Umbilical cord (tissue), 2 donors: ENCODE results near the gene RNF220. TPM values are rescaled to one million over a fixed set of nuclear protein-coding genes. Genes with fewer than 3 reads are reported as not detected.
A peak's percentile ranks its signal among the peaks of the same experiment; 100 is the strongest.

ENCODE experiments used
- DNase-seq: peaks from one replicate; pipeline ENCODE4 v3.0.0-alpha.2; 2015; ENCODE audit warnings: low spot score
- total RNA-seq: library from RNA; depleted of rRNA; stranded (reverse); fragments of >200 nt; gene quantifications from one replicate; pipeline ENCODE4 v1.2.3, GENCODE V29; 2014; ENCODE audit warnings: low replicate concordance; ENCODE audit not compliant: insufficient read depth

The RNF220 gene
- total RNA-seq, 1 donor from 2014 or later: 95.3 TPM

DNA sequence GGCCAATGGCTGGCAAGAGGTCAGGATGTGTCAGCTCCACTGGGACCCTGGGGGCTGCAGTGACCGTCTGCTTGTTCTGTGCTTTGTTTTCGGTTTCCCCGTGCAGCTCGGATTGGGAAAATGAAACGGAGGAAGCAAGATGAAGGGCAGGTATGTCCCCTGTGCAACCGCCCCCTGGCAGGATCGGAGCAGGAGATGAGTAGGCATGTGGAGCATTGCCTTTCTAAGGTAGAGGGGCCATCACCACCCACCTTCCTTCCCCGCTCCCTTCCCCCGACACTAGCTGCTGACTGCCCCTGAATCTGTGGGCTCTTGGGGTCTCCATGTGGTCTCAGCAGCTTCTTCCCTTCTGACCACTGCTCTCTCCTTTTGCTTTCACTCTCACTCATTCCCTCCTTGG lies 230.4 kb downstream of the RNF220 start:
- DNase-seq: no peak

DNA sequence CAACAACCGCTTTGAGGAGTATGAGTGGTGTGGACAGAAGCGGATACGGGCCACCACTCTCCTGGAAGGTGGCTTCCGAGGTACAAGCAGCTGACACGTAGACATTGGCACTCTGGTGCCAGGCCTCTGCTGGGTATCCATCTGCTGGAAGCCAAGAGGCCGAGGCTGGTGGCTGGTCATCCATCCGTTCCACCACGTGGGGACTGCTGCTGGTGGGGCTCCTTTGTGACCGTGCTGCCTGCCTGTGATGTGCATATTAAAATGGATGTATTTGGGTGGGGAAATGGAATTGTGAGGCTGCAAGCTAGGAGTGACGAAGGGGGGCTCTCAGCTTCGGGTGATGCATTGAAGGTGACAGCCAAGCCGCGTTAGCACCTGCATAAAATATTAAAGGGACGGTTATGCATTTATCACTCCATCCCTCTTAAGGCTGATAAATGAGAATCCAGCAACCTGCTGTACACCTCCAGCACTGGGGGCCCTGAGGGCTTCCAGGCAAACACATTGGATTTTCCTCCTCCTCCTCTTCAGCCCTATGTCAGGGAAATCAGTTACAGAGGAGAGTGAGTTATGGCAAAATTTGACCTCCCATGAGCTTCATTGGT lies 231.1 kb downstream of the RNF220 start:
- DNase-seq: no peak

DNA sequence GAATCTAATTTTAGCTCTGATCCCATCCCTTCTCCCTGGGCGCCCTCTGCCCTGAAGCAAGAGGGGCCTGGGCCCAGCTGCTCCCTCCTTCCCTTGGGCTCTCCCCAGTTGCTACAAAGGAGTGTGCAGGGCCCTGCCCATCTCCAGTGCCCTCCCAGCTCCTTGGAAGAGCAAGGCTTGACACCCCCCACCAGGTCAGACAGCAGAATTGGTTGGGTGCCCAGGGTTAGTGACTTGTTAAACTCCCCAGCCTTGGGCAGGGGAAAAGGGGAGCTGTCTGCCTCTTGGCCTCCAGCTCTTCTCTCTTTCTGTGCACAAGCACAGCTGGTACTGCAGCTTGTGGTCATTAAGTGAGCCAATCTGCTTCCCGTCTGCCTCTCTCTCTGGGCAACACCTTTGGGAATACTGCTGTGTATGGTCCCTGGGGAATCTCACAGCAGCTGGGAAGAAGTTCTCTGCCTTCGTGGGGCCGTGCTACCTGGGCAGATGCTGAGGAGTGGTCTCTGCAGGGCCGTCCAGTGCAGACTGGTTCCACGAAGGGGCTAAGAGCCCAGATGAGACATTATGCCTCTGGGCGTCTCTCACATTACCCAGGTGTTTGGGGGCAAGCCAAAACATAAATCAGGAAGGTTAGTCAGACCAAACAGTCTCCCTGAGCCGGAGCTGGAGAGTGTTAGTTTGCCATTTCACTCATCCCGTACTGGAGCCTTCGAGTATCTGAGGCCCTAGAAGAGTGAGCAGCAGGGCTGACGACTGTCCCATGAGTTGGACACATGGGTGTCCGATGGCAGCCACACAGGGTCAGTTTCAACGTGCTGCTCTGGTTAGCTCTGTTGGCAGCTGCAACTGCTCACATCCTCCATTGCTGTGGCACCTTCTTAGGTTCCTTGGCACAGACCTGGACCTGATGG lies 231.9 kb downstream of the RNF220 start:
- peak; percentile 44 for DNase-seq

DNA sequence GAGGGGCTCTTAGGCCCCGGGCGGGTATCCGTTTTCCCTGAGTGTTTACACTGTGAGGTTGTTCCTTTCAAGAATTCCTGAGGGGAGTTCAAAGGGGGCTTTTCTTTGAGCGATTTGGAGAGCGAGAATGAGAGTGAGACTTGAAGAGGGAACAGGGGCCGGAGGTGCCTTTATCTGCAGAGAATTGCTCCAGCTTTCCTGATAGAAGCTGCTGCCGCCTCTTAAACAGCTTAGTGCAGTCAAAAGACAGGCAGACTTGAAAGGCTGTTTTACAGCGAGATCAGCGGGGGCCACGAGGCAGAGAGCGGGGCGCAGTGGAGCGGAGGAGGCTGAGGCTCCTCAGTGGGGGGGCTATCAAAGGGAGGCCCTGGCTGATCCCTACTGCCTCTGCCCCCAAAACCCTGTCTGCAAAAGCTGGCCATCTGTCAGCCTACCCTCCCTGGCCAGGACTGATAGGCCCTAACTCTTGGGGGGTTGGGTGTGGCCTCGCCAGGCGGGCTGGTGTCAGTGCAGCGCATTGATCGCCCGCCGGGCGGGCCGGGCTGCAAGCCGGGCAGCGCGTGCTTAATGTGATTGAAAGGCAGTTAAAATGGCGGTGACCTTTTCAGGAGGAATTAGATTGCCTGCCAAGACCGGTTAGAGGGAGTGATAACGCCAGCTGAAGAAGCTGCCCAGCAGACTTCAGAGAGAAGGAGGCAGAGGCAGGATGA lies 232.8 kb downstream of the RNF220 start:
- DNase-seq: peak; percentile 91

DNA sequence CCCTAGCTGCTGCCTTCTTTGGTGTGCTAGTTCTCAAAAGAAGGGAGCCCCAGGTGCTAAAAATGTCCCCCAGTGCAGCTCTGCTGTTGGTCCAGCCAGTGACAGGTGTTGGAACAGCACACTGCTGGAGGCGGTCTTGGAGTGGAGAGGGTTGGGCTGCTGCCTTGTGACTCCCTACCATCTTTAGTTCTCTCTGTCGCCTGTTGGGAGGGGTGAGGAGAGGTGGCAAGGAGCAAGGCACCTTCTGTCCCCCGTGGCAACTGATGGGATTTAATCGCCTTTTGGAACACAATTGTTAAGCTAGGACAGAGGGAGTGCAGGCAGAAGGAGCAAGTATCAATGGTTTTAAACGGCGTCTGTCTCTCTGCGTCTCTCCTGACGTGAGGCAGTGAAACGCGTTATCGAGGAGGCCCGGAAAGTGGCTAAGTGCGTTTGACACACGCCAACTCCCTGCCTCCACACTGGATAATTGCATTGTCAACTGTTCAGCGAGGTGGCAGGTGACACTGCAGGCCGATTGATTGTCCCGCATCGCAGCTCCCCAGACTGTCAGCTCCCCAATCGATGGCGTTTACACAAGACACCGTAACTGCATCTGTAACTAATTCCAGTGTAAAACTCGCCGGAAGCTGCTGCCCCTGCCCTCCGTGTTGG lies 235.3 kb downstream of the RNF220 start:
- no peak for DNase-seq

DNA sequence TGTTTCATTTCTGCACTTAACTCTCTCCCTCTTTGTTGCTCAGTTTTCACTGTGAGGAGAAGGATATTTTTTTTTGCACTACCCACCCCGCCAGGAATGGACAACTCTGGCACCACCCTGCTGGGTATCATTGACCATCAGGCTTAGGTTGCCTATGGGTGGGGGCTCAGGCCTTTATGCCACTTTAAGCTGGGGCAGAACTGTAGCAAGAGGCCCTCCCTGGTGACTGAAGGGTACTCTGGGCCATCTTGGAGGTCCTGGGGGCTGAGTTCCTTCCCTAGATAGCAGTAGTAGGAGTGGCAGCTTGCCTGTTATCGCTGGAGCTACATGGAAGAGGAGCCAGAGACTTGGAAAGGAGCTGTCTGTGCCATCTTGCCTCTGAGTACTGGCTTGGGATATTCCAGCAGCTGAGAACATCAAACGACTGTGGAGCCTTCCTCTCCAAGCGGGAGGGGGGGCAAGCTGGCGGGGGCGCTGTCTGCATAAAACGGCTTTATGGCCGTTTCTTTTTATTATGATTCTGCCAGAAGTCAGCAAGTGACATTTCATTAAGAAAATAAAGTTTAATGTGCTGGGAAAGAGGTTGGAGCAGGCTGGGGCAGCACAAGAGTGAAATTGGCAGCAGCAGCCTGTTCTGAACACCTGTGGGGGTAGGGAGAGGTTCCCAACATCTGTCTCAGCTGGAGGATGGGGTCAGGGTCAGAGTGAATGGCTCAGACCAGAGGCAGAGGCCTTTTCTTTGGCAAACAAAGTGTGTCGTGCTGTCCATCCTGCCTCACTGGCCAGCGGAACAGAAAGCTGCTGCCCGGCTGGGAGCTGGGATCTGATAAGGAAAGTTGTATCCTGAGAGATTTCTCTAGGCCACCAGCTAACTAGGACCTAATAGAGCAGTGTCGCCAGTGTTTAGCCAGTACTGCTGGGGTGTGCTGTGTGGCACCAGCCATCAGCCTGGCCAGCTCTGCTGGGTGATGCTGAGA lies 236.4 kb downstream of the RNF220 start:
- DNase-seq: no peak

DNA sequence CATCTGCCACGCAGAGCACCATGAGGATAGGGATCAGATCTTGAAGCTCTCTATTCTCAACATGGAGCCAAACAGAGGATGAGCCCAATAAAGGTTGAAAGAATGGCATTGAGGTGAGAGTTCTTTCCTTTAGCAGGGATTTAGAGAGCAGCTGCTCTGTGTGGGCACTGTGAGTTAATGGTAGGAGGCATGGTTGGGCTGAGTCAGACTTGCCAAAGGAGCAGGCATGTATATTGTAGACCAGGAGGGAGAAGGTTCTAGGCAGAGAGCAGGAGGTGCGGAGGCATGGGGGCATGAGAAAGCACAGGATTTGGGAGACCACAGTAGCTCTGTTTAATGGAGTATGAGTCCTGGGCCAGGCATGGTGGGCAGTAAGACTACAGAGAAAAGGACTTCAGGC lies 237.2 kb downstream of the RNF220 start:
- no peak for DNase-seq

DNA sequence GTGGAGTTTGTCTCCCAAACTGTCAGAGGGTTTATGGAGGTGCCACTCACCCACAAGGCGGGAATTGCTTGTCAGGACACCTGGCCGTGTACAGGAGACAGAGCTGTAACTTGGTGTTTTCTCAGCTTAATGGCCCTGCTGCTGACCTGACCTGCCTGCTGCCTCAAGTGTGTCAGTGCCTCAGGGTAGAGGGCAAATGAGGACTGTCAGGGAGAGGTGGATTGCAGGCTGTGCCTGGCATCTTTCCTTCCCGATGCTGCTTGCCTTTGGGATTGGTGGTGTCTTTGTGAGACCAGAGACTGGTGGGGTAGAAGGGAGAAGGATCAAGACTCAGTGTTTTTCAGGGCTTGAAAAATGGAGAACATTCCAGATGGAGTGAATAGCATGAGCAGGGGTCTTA lies 237.9 kb downstream of the RNF220 start:
- no peak for DNase-seq

DNA sequence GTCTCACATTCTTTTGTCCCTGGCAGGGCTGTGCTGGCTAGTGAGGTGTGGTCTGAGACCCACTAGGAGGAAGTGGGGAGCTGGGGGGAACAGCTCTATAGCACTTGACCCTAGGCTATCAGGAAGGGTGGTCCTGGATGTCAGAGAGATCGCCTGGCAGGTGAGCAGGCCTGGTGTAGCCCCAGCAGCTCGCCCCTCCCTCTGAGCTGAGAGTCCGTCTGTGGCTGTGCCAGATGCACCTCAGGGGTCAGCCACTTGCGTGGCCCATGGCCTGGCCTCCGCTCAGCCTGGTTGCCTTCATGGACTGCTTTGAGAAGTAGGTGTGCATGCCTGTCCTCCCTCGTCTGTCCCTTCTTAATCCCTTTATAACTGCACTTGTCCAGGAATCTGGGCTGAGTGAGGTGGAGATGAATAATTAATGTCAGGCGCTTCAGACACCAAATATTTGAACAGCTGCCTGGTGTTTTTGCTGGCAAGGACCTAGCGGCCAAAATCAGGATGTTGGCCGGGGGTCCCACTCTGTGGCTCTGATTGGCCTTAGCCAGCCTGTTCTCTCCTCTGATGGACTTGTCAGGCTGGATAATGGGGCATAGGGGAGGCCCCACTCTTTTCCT lies 238.8 kb downstream of the RNF220 start:
- DNase-seq: no peak

DNA sequence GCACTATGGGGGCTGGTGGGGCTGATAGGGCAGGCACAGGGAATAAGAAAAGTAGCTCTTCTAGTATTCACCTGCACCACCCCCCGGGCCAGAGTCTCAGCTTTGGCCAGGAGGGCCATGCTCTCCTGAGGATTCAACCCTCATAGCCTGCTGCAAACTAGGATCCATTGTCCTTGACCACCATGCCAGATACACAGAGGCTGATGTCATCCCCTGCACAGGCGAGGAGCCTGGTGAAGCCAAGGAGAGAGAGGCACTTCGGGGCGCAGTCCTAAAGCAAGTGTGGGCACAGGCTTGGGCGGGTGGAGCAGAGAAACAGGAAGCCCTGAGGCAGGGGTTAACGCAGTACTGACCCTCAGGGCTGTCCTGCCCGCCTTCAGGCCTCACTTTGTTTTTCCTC lies 239.8 kb downstream of the RNF220 start:
- DNase-seq: no peak

DNA sequence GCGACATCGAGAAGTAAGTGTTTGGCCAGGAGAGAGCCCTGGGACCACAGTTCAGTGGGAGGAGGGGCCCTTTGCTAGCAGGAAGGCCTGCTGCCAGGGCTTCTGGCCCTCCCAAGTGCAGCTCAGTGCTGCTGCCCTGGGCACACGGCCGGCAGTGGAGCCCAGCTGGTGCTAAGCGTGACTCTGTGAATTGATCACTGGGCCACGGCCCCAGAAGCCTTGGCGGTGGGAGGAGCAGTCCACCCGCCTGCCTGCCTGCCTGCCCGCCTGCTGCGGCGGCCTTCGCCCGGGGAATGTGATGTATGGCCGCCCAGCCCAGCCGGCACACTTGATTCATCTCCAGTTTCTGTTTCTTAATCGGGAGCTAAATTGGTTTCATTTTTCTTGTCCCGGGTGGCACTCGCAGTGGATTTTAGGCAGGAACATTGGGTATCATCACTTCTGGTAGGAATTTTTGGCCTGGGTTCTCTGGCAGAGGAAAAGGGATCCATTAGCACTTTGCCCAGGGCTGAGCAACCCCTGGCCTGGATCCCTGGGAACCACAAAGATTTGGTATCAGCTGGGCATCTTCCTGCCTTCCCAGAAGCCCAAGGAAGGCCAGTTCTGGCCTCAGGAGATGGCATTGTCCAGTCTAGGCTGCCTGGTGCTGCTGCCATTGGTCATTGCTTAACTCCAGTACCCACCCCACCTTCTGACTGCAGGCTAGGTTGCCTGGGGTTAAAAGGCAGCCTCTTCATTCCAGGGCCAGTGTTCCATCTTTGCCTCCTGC lies 240.6 kb downstream of the RNF220 start:
- DNase-seq: no peak

DNA sequence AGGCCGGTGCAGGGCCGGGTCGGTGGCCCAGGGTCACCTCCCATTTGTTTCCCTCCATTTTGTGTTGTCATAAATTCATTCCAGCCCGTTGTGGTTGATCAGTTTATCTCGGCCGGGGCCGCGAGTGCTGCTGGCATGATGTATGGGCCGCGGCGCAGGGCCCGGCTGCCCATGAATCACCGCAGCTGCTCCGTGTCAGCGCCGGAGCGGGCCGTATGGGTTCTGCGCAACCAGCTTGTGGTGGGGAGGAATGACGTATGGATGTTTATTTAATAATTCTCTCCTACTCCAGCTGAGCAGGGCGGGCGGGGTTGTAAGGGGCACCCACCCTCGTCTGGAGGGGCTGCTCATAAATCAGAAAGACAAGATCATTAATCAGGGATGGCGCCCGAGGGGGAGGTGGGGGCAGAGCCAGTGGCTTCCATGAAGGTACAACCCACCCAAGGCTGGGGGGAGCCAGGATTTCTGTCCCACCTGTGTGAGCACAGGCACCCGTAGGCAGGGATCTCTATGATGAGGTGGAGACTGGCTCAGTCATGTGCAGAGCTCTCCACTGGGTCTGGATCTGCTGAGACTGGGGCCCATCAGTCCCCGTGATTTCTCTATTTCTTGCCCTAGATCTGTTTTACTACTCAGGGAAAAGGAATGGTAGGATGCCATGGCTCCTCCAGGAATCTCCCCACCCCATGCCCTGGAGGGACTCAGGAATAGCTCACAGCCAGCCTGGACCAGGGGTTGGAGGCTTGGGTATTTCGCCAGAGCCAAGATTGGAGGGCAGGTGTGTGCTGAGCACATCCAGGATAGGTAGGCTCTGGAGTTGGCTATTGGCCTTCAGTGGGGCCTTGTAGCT lies 241.4 kb downstream of the RNF220 start:
- DNase-seq: no peak

DNA sequence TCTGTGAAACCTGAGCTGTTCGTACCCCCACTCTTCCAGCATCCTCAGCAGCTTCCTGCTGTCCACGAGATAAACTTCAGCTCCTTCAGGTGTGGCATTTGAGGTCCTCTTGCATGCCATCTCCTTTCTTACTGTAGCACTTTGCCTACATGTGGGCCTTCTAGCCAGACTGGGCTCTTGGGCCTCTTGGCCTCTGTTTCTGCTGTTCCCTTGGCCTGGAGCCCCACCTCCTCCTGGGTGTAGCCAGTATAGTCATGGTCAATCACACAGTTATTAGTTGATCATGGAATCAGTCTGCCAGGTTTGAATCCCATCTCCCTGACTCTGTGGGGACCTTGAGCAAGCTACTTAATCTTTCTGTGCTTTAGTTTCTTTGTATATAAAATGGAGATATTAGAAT lies 242.8 kb downstream of the RNF220 start:
- DNase-seq: no peak

DNA sequence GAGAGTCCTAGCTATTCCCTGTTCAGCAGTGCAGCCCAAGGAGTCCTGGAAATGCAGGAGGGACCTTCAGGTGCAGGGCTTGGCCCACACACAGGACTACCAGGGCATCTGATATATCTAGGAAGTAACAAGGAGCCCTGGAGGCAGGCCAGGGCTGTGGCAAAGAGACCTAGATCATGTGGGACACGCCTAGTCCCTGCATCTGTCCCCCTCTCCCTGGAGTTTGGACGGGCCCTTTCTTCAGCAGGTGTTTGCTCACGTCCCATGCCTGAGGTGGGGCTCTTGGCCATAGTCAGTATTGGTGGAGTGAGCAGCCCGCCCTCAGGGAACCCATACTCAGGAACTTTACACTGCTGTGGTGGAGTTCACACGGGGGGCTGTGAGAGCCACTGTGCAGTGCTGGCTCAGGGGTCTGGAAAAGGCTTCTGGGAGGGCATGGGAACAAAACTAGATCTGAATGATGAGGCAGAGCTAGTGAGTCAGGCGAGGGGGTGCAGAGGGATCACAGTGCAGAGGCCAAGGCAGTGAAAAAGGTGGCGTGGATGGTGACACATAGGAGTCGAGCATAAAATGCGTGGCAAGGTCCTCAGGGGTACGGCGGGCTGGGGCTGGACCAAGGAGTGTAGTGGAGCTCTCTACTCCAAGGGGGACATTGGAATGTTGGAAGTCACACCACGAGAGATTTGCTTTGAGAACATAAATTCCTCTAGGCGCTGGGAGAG lies 243.6 kb downstream of the RNF220 start:
- DNase-seq: no peak

DNA sequence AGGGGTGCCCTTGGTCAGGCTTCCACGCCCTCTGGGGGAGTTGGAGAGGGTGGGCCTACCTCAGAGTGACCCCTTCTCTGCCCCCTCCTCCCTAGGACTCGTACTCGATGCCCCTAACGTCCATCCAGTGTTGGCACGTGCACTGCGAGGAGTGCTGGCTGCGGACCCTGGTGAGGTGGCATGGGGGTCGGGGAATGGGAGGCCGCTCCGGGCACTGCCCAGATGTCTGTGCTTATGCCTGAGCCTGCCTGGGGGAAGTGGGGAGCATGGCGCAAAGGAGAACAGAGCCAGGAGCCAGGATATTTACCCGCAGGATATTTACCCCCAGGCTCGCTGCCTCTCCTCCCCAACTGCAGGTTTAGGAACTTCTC lies 244.7 kb downstream of the RNF220 start:
- no peak for DNase-seq

DNA sequence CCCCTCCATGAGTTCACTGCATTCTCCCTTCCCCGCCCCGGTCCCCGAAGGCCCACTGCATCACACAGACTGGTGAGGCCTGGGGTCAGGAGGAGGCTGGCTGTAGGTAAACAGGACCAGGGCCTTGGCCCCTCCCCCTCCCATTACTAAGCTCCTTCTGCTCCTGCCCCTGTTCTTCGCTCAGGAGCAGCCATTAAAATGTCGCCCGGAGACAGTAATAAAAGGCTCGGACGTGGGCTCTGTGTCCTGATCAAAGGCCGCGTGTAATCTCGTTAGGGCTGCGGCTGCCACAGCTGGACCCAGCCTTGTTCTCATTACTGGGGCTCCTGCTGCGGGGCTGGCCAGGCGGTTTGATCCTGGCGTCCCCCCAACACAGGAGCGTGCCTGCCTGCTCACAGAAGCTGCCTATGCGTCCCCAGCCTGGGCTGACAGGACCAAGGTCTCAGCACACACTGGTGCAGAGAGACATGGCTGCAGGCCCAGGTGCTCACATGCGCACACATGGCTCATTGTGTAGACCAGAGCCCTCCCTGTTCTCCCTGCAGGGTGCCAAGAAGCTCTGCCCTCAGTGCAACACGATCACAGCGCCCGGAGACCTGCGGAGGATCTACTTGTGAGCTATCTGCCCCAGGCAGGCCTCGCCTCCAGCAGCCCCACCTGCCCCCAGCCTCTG lies 245.2 kb downstream of the RNF220 start:
- DNase-seq: no peak

DNA sequence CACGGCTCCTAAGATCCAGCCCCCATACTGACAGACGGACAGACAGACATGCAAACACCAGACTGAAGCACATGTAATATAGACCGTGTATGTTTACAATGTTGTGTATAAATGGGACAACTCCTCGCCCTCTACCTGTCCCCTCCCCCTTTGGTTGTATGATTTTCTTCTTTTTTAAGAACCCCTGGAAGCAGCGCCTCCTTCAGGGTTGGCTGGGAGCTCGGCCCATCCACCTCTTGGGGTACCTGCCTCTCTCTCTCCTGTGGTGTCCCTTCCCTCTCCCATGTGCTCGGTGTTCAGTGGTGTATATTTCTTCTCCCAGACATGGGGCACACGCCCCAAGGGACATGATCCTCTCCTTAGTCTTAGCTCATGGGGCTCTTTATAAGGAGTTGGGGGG lies 246.0 kb downstream of the RNF220 start:
- DNase-seq: no peak
